GM15510 (cell line): Measurements from ENCODE around the gene CNR1.

Experiments used
- POLR2A ChIP-seq: IDR thresholded peaks from 3 replicates; pipeline ENCODE4 v1.6.1; 2011; ENCODE audit warnings: borderline replicate concordance; ENCODE audit not compliant: insufficient read length; ENCODE audit errors: extremely low read depth

Gene CNR1

GRCh38 chr6:88157106-88157505 is 9.0 kb downstream of the CNR1 start:
- TF ChIP-seq POLR2A: no peak

GRCh38 chr6:88145298-88145963 is 20.7 kb downstream of the CNR1 start:
- TF ChIP-seq POLR2A: no peak

DNA sequence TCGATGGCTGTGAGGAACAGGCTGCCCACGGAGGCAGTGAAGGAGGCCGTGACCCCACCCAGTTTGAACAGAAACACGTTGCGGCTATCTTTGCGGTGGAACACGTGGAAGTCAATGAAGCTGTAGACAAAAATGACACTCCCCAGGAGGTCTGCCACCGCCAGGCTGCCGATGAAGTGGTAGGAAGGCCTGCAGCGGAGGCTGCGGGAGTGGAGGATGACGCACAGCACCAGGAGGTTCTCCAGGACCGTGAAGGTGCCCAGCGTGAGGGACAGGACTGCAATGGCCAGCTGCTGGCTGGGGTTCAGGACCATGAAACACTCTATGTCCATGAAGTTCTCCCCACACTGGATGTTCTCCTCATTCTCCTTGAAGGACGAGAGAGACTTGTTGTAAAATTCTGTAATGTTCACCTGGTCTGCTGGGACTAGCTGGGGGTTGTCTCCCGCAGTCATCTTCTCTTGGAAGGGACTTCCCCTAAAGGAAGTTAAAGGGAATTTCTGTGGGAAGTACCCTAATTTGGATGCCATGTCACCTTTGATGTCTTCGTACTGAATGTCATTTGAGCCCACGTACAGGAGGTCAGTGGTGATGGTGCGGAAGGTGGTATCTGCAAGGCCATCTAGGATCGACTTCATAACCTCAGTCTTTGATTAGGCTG is 21.4 kb downstream of the CNR1 start:
- TF ChIP-seq POLR2A: no peak

DNA sequence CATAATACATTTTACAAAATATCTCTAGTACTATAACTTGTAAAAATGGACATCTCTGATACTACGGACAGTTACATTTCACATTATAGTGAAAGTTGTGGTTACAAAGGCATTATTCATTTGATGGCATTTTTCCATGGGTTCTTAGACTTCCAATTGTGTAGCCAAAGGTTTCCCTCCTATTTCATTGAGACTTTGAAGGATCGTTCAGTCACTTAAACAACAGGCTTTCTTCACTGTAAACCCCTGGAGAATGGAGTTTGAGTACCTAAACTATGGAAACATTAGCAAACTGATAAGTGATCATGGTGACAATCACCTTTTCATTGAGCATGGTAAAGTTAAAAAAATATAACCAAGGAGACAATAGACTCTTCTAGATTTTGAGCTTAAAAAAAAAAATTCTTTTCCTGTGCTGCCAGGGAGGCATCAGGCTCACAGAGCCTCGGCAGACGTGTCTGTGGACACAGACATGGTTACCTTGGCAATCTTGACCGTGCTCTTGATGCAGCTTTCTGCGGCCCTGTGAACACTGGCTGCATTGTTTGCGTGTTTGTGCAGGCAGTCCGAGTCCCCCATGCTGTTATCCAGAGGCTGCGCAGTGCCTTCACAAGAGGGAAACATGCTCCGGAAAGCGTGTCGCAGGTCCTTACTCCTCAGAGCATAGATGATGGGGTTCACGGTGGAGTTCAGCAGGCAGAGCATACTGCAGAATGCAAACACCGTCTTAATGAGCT is 22.6 kb downstream of the CNR1 start:
- no peak for TF ChIP-seq POLR2A

- no peak for TF ChIP-seq POLR2A
These were observed 23.9 kb downstream of the CNR1 start for GRCh38 chr6:88142297-88142668.

DNA sequence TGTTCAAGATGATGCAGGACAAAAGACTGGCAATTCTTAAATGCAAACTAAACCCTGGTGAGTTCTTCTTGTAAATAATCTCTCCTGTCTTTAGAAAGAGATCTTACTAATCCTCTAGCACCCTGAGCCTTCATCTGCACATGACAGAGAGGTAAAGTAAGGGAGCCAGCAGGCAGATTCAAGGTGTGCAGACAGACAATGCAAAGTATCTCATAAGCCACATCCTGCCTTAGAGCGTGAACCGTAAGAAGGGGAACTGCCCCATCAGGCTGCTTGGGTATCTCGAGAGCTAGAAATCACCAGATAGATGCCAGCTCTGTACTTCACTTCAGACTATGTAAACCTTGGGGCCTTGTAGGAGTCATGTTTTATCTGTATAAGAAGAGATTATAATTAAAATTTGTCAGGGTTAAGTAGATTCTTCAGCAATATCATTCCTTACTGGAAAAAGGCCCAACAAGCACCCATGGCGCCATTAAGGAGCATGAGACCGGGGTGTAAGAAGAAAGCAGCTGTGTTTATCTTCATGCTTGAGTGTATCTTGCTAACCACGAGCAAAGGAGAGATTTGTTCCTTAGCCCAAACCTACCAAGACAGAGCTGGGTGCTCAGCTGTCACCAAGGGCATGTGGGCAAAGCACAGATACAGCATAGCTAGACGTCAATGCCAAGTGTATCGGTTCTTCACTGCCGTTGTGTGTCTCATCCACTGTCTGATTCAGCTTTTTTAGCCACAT is 24.4 kb downstream of the CNR1 start:
- TF ChIP-seq POLR2A: no peak

GRCh38 chr6:88137915-88138314 is 28.2 kb downstream of the CNR1 start:
- TF ChIP-seq POLR2A: no peak

DNA sequence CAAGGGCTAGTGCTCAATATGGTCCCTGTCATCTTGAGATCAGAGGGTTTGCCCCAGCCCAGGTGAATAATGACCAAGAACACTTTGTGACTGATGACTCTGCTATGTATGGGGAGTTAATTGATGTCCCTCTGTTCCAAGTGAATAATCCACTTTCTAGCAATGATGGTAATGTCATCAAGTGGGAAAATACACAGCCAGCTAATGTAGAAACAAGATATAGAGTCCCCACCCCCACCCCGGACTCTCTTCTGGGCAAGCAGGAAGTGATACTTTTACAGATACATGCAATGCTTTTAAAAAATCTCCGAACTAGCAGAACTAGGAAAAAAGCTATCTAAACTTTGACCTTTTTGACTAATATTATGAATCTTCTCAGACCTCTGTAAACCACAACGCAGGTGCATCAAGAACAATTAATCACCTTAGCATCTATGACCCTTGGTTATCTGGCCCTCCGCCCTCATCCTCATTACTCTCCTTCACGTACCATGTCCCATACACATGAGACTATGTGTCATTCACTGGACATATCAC is 30.5 kb downstream of the CNR1 start:
- no peak for TF ChIP-seq POLR2A

DNA sequence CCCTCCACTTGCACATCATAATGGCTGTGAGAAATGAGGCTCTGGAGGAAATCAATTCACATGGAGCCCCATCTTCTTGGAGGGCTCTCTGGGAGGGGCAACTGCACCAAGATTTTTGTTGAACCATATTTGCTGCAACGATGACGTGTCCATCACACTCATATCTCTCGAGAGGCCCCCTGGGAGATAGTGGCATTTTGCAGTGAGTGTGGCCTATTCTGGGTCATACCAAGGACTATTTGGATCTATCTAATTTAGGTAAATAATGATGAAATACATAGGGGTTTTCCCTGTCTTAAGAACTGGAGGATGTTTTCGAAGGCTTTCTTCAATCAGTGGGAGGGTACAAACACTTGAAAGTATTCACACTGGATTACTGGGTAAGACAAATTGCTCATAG is 31.6 kb downstream of the CNR1 start:
- TF ChIP-seq POLR2A: no peak

GRCh38 chr6:88133718-88134117 is 32.4 kb downstream of the CNR1 start:
- TF ChIP-seq POLR2A: no peak

GRCh38 chr6:88124925-88125557 is 41.1 kb downstream of the CNR1 start:
- no peak for TF ChIP-seq POLR2A

- TF ChIP-seq POLR2A: no peak
These were observed 45.5 kb downstream of the CNR1 start for GRCh38 chr6:88120635-88121034.

DNA sequence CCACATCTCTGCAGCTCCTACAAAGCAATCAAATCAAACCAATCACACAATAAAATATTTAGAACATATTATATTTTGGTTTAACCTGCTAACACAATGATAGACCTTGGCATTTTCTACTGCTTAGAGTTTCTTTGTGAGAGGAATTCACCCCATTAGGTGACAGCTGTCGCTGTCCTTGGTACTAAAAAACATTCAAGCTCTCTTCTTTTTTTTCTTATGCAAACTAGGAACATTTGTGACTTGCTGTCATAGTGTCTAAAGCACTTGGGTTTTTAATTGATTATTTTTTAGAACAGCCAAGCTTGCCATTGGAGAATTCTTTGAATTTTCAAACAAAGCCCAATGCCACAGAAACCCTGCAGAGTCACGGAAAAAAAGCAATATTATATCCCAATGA is 46.4 kb downstream of the CNR1 start:
- TF ChIP-seq POLR2A: no peak

- TF ChIP-seq POLR2A: no peak
These were observed 49.9 kb downstream of the CNR1 start for GRCh38 chr6:88116276-88116675.

GRCh38 chr6:88115307-88115706 is 50.8 kb downstream of the CNR1 start:
- TF ChIP-seq POLR2A: no peak

DNA sequence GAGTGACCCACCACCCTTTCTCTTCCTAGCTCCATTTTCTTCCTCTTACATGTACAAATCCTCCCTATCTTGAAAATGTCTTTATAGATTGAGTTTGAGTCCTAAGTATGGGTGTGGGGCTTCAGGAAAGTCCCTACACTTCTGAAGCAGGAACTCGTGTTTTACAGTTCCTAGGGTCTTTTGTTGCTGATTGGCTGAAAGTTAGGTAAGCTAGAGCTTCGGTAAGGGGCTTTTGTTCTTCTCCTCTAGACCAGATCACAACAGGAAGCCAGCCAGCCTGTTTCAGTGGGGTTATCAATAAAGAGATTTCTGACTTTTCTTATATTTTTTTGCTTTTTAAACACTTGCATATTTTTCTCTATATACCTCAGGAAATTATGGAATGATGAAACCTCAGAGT is 51.3 kb downstream of the CNR1 start:
- no peak for TF ChIP-seq POLR2A

DNA sequence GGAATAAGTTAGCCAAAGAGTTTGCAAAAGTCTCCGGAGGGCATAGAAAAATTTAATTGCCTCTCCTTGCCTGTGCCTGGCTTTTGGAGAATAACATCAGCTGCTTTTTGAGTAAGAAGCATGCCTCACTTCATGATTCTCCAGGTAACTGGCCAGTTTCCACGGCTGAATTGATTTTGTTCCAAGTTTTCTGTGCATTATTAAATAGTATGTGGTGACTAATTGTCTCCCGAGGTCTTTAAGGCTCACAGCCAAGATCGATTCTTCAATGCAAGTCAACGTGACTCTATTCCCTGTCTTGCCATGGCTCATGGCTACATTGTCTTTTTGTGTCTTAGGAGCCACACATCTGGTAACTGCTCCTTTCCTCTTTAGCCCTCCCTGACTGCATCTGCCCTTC is 54.2 kb downstream of the CNR1 start:
- TF ChIP-seq POLR2A: no peak
